ENCODE measurements around the gene TGIF2LX.
"Not testable (repeated sequence)": the region's sequence is repeated elsewhere in the genome, so short reads cannot be mapped to it uniquely, and the experiment has no call there.

The TGIF2LX gene

DNA sequence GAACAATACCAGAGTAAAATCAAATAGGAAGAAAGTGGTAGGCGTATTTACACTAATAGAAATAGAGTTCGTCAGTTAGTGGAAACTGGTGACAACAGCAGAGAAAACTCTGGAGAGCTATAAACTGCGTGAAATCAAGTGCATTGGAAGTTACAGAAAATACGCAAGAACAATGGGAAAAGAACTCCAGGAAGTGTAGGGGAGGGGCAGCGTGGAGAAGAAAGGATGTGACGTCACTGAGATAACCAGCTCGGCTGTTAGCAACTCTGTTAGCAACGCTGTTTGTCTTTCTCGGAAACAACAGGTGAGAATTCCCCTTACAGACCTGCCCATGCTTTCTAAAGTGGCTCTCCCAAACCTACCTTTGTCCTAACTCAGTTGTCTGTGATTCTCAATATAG is at the start of gene TGIF2LX:
Gene TGIF2LX, plus strand, starts transcription at position 244 of the 400 bp plus-strand sequence. CDS start 178 bp downstream, outside the sequence.
- DNase-seq, result not testable (repeated sequence)

DNA sequence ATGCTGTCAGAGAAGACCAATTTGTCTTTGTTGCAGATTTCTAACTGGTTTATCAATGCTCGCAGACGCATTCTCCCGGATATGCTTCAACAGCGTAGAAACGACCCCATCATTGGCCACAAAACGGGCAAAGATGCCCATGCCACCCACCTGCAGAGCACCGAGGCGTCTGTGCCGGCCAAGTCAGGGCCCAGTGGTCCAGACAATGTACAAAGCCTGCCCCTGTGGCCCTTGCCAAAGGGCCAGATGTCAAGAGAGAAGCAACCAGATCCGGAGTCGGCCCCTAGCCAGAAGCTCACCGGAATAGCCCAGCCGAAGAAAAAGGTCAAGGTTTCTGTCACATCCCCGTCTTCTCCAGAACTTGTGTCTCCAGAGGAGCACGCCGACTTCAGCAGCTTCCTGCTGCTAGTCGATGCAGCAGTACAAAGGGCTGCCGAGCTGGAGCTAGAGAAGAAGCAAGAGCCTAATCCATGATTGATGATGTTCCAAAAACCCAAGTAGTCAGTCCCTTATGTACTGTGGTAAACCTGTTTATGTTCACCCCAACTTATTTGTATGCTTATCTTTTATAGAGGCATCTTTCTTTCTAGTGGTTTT is 728 bp downstream of the TGIF2LX start:
- DNase-seq, result not testable (repeated sequence)

DNA sequence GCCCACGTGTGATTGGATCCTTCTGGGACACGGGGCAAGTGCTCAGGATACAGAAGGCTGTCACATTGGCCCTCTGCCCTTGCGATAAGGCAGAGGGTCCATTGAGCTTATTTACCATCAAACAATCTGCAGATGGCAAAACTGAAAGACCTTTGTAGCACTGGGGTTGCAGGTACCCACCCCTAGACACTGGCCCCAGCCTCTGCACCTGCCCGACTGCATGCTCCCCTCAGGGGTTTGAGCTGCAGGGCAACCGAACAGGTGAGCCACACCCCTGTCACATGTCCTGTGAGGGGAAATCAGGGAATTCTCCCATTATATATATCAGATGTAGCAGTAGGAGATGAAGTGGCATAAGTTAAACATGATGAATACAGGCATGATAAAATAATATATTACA is 21.4 kb downstream of the TGIF2LX start:
- not testable (repeated sequence) for DNase-seq

DNA sequence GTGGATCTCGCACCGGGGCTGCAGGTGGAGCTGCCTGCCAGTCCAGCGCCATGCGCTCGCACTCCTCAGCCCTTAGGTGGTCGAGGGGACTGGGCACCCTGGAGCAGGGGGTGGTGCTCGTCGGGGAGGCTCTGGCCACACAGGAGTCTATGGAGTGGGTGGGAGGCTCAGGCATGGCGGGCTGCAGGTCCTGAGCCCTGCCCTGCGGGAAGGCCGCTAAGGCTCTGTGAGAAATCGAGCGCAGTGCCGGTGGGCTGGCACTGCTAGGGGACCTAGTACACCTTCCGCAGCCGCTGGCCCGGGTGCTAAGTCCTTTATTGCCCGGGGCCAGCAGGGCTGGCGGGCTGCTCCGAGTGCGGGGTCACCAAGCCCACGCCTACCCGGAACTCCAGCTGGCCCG is 43.9 kb downstream of the TGIF2LX start:
- DNase-seq, result not testable (repeated sequence)
